Measurements from ENCODE around the gene MRPL49. TPM values are rescaled to one million over a fixed set of nuclear protein-coding genes. Genes with fewer than 3 reads are reported as not detected.

MRPL49 gene
- total and polyA plus RNA-seq, 9 of the 15 experiments (the other 6 are each of a cell fraction or from before 2014, with no cell fraction given): 74.3 to 132 (median 91.2) TPM

GRCh38 chr11:65112546-65113360 is 9.4 kb upstream of the MRPL49 start (continued):
- TF ChIP-seq PATZ1 (CRISPR knock-in tag; IDR thresholded peaks at IDR 0.05; ENCODE audit: borderline replicate concordance) (no peak; the same call in 1 of the 2 replicates), REST (IDR thresholded peaks at IDR 0.05; ENCODE audit: borderline replicate concordance) (peak; percentile 56; the same call in 1 of the 2 replicates), REST (CRISPR knock-in tag; IDR thresholded peaks at IDR 0.05; ENCODE audit: low read depth) (no peak), NFE2L1 (tag; IDR thresholded peaks at IDR 0.05; ENCODE audit: borderline replicate concordance, low read depth) (no peak), ZNF12 (CRISPR knock-in tag; IDR thresholded peaks at IDR 0.05) (no peak), XRCC4 (IDR thresholded peaks at IDR 0.05; ENCODE audit: extremely low read depth, insufficient read depth, insufficient read length) (no peak), E2F3 (CRISPR knock-in tag; IDR thresholded peaks at IDR 0.05) (no peak), SETDB1 (IDR thresholded peaks at IDR 0.05; ENCODE audit: low read length) (no peak), ARID1B (IDR thresholded peaks at IDR 0.05) (no peak), THRAP3 (IDR thresholded peaks at IDR 0.05; ENCODE audit: borderline replicate concordance) (no peak), LCOR (CRISPR knock-in tag; IDR thresholded peaks at IDR 0.05) (peak; percentile 68; the same call in 1 of the 2 replicates), PBX2 (CRISPR knock-in tag; IDR thresholded peaks at IDR 0.05; ENCODE audit: low read depth) (no peak), PBX2 (tag; conservative IDR thresholded peaks at IDR 0.05; ENCODE audit: low read depth) (no peak), KDM4B (IDR thresholded peaks at IDR 0.05; ENCODE audit: borderline replicate concordance in 2 of 2, low read depth in 1 of 2) (peak in 1 of 2 experiments; percentile 59; a peak in 1 of 4 replicates)
